Panc1 (cell line): ENCODE measurements around the gene CCL16. TPM values are rescaled to one million over a fixed set of nuclear protein-coding genes. Genes with fewer than 3 reads are reported as not detected.

Source experiments
- ATAC-seq: fragments of 200-7000 bp; cut with Tn5 transposase; 2 replicates; pipeline ENCODE4 v1.9.1; 2020; ENCODE audit warnings: mild to moderate bottlenecking, moderate library complexity
- BruUV-seq: library from RNA; stranded (reverse); fragments of 400-500 nt; replicated peaks from 2 replicates; lab custom pipeline; 2021; lab: Mats Ljungman, UMichigan
- CTCF ChIA-PET: fragments of 300-600 bp; sonication (Branson Sonifier 250); formaldehyde crosslinking; loops from one replicate; lab custom pipeline; 2022; ENCODE audit warnings: antibody characterized with exemption; lab: Charles Lee
- POLR2A ChIA-PET: fragments of 300-600 bp; sonication (Branson Sonifier 250); formaldehyde crosslinking; loops from one replicate; lab custom pipeline; 2022; ENCODE audit warnings: antibody characterized with exemption; lab: Charles Lee
- DNase-seq: peaks from one replicate; pipeline ENCODE4 v3.0.0-alpha.2; 2010; ENCODE audit warnings: low read depth, low spot score
- H3K27ac ChIP-seq: 2 replicates; pipeline ENCODE4 v1.5.1; 2011; ENCODE audit warnings: mild to moderate bottlenecking, low read length, inconsistent platforms
- H3K27me3 ChIP-seq: fragments of 200-500 bp; sonication (Bioruptor generic); 2 replicates; pipeline ENCODE4 v1.6.0; 2014; ENCODE audit warnings: low read length, inconsistent platforms; ENCODE audit not compliant: control insufficient read depth, insufficient read depth
- H3K36me3 ChIP-seq: fragments of 200-500 bp; sonication (Bioruptor generic); 2 replicates; pipeline ENCODE4 v1.5.1; 2014; ENCODE audit warnings: inconsistent platforms, mild to moderate bottlenecking, low read length, moderate library complexity; ENCODE audit not compliant: control insufficient read depth, insufficient read depth
- H3K4me1 ChIP-seq: 2 replicates; pipeline ENCODE4 v1.5.1; 2011; ENCODE audit warnings: inconsistent platforms, mild to moderate bottlenecking, low read length, moderate library complexity; ENCODE audit not compliant: control insufficient read depth, insufficient read depth
- H3K4me3 ChIP-seq, 2 experiments: 2 replicates each; pipeline ENCODE4 v1.5.1; 2011 to 2012; ENCODE audit warnings: low read depth in 2 of 2, low read length in 2 of 2, mild to moderate bottlenecking in 2 of 2, inconsistent platforms in 1 of 2, moderate library complexity in 1 of 2
- H3K9me3 ChIP-seq: fragments of 200-500 bp; sonication (Bioruptor generic); 2 replicates; pipeline ENCODE4 v1.5.1; 2014; ENCODE audit warnings: low read depth, mild to moderate bottlenecking, inconsistent platforms, low read length, moderate library complexity; ENCODE audit not compliant: control insufficient read depth, insufficient read depth
- CTCF ChIP-seq: fragments of 450-650 bp; IDR thresholded peaks from 2 replicates; pipeline ENCODE4 v1.5.1; 2017; ENCODE audit warnings: mild to moderate bottlenecking
- POLR2AphosphoS5 ChIP-seq: IDR thresholded peaks from 2 replicates; pipeline ENCODE4 v1.6.1; 2012; ENCODE audit warnings: mild to moderate bottlenecking, low read depth, low read length, moderate library complexity
- REST ChIP-seq, 2 experiments: IDR thresholded peaks; 2 replicates each; pipeline ENCODE4 v1.6.1; 2011 to 2012; ENCODE audit warnings: low read depth in 2 of 2, control low read depth in 1 of 2, low read length in 1 of 2, mild to moderate bottlenecking in 1 of 2, moderate library complexity in 1 of 2; ENCODE audit not compliant: insufficient read depth in 1 of 2
- SIN3A ChIP-seq: IDR thresholded peaks from 2 replicates; pipeline ENCODE4 v1.6.1; 2012; ENCODE audit warnings: low read depth, mild to moderate bottlenecking, low read length, moderate library complexity, borderline replicate concordance; ENCODE audit not compliant: insufficient read depth
- TCF7L2 ChIP-seq: IDR thresholded peaks from 2 replicates; pipeline ENCODE4 v1.6.1; 2011; ENCODE audit warnings: mild to moderate bottlenecking, low read depth, low read length, inconsistent platforms
- in situ Hi-C: cut with HindIII; loops from 2 replicates; pipeline ENCODE4 v1.10.0; 2016; ENCODE audit warnings: low sequenced_read_pairs, low pct_unique_long_range_greater_than_20kb
- intact Hi-C: fragments of 100-400 bp; cut with micrococcal nuclease; formaldehyde crosslinking; loops from one replicate; pipeline ENCODE4 v1.10.0; 2022; ENCODE audit not compliant: unreplicated experiment
- total RNA-seq: library from RNA; stranded (reverse); gene quantifications from one replicate; pipeline ENCODE4 v1.2.1, GENCODE V29; 2021; ENCODE audit not compliant: unreplicated experiment

CCL16 gene
- total RNA-seq, 1 experiment from 2014 or later: not detected

- Histone ChIP-seq H3K36me3 (no peaks in the 10 kb centered on the region; the same call in 1 of the 2 replicates), H3K4me3 (peak within 1 kb of the TSS; percentile 71 to 73), H3K4me1 (peaks cover 16% of the 10 kb centered on the region), H3K9me3 (no peaks in the 10 kb centered on the region), H3K27ac (peak within 1 kb of the TSS; percentile 88), H3K27me3 (no peaks in the 10 kb centered on the region)
- intact Hi-C loops: no loop called here
- ATAC-seq: peak; percentile 100
- ChIA-PET POLR2A (no interaction called here), CTCF (interaction anchor here (1.0 kb wide), 1 partner anchor 9 kb away, joined by 10 read pairs; no protein-coding TSS in a partner anchor)
- BruUV-seq: no TSS peak
- TF ChIP-seq SIN3A (0 out of 2 replicates have a peak, but pooled peaks have one; percentile 68), CTCF (no peak), POLR2AphosphoS5 (peak; percentile 88), REST (IDR thresholded peaks at IDR 0.05; ENCODE audit: insufficient read depth in 1 of 2, low read depth in 2 of 2, low read length in 1 of 2) (0 out of 4 replicates have a peak, but pooled peaks of 1 of the 2 experiments have one; percentile 27)
- peak; percentile 32 for DNase-seq
- in situ Hi-C loops: no loop called here
Measured at GRCh38 chr17:35930211-35931065, 50.9 kb downstream of the CCL16 start, which contains the start of gene RDM1. Gene RDM1 (minus strand): TSS chr17:35930773. CDS start chr17:35930727, 46 bp downstream.

- TF ChIP-seq CTCF (no peak), REST (IDR thresholded peaks at IDR 0.05; ENCODE audit: insufficient read depth in 1 of 2, low read depth in 2 of 2, low read length in 1 of 2) (no peak), SIN3A (no peak), POLR2AphosphoS5 (no peak), TCF7L2 (no peak)
- no peak overlapping the region for H3K4me3 ChIP-seq
- H3K9me3 ChIP-seq: no peaks in the 10 kb centered on the region
- in situ Hi-C loops (no loop called here), intact Hi-C loops (no loop called here)
- no peaks in the 10 kb centered on the region for H3K27me3 ChIP-seq
- POLR2A ChIA-PET: no interaction called here
- peaks cover 16% of the 10 kb centered on the region for H3K4me1 ChIP-seq
- ATAC-seq: no peak
- no peak for DNase-seq
- BruUV-seq: no TSS peak
- H3K36me3 ChIP-seq: no peaks in the 10 kb centered on the region; the same call in 1 of the 2 replicates
- CTCF ChIA-PET: interaction anchor here (0.6 kb wide), 1 partner anchor 26 kb away, joined by 5 read pairs; no protein-coding TSS in a partner anchor
- H3K27ac ChIP-seq: no peak overlapping the region
Measured at GRCh38 chr17:35927714-35928113, 53.6 kb downstream of the CCL16 start.
